ENCODE data around the gene MPC1.

GRCh38 chr6:166365806-166366205 lies 16.9 kb downstream of the MPC1 start:
- TF ChIP-seq CTCF (IDR thresholded peaks at IDR 0.05) (no peak), ZFX (IDR thresholded peaks at IDR 0.05; ENCODE audit: borderline replicate concordance) (no peak)
